IPS DF 6.9 (cell line): ENCODE measurements around the gene SKI.

ENCODE experiments used
- DNase-seq: peaks from one replicate; pipeline ENCODE4 v3.0.0-alpha.2; 2013; ENCODE audit warnings: low read depth, low spot score
- H3K27ac ChIP-seq: one replicate; pipeline ENCODE4 v1.5.1; 2013; ENCODE audit warnings: low read length, control low read depth
- H3K27me3 ChIP-seq: 2 replicates; pipeline ENCODE4 v1.6.1; 2013; ENCODE audit warnings: mild to moderate bottlenecking, low read length; ENCODE audit not compliant: control insufficient read depth, insufficient read depth
- H3K36me3 ChIP-seq: 2 replicates; pipeline ENCODE4 v1.6.1; 2013; ENCODE audit warnings: low read length; ENCODE audit not compliant: control insufficient read depth, insufficient read depth
- H3K4me1 ChIP-seq: 2 replicates; pipeline ENCODE4 v1.6.1; 2013; ENCODE audit warnings: low read length; ENCODE audit not compliant: control insufficient read depth, insufficient read depth
- H3K4me3 ChIP-seq: 2 replicates; pipeline ENCODE4 v1.5.1; 2013; ENCODE audit warnings: mild to moderate bottlenecking, low read length
- H3K9me3 ChIP-seq: 2 replicates; pipeline ENCODE4 v1.6.1; 2013; ENCODE audit warnings: low read length, inconsistent platforms; ENCODE audit not compliant: control insufficient read depth, insufficient read depth
- WGBS: extraction: QIAGEN DNeasy Blood & Tissue Kit; methylation state at CpG from one replicate; pipeline ENCODE4 v1.1.7; 2013; ENCODE audit warnings: mixed read lengths, missing lambda C conversion rate; ENCODE audit not compliant: insufficient read length, insufficient coverage; 5-methylcytosine and 5-hydroxymethylcytosine counted together

The SKI gene

GRCh38 chr1:2297246-2298011, 69.3 kb downstream of the SKI start:
- Histone ChIP-seq H3K36me3 (no peaks in the 10 kb centered on the region; the same call in 1 of the 2 replicates), H3K27ac (no peak overlapping the region), H3K4me3 (no peak overlapping the region), H3K9me3 (no peaks in the 10 kb centered on the region), H3K27me3 (no peaks in the 10 kb centered on the region), H3K4me1 (no peaks in the 10 kb centered on the region; the same call in 1 of the 2 replicates)
- DNase-seq, result no peak
- no CpG with 5 or more reads among the region's 35 CpGs for WGBS

GRCh38 chr1:2298685-2299084, 70.6 kb downstream of the SKI start:
- no peaks in the 10 kb centered on the region; the same call in 1 of the 2 replicates for H3K4me1 ChIP-seq
- no peaks in the 10 kb centered on the region for H3K27me3 ChIP-seq
- DNase-seq, result no peak
- WGBS, result no CpG with 5 or more reads among the region's 12 CpGs
- H3K27ac ChIP-seq, result no peak overlapping the region
- H3K36me3 ChIP-seq, result no peaks in the 10 kb centered on the region; the same call in 1 of the 2 replicates
- no peak overlapping the region for H3K4me3 ChIP-seq
- H3K9me3 ChIP-seq, result no peaks in the 10 kb centered on the region

- WGBS, result no CpG with 5 or more reads among the region's 24 CpGs
- Histone ChIP-seq H3K36me3 (peaks cover 2% of the 10 kb centered on the region), H3K27ac (no peak overlapping the region), H3K9me3 (no peaks in the 10 kb centered on the region), H3K27me3 (no peaks in the 10 kb centered on the region), H3K4me1 (no peaks in the 10 kb centered on the region; the same call in 1 of the 2 replicates), H3K4me3 (no peak overlapping the region)
- no peak for DNase-seq
Observed at GRCh38 chr1:2299131-2299627, 71.1 kb downstream of the SKI start.

- Histone ChIP-seq H3K4me1 (no peaks in the 10 kb centered on the region; the same call in 1 of the 2 replicates), H3K27ac (no peak overlapping the region), H3K9me3 (no peaks in the 10 kb centered on the region), H3K4me3 (no peak overlapping the region), H3K27me3 (no peaks in the 10 kb centered on the region), H3K36me3 (peaks cover 9% of the 10 kb centered on the region)
- no CpG with 5 or more reads among the region's 32 CpGs for WGBS
- DNase-seq, result no peak
Observed at GRCh38 chr1:2300004-2300771, 72.1 kb downstream of the SKI start.

- no peak for DNase-seq
- H3K27me3 ChIP-seq, result no peaks in the 10 kb centered on the region
- H3K36me3 ChIP-seq, result peaks cover 12% of the 10 kb centered on the region
- no peak overlapping the region for H3K4me3 ChIP-seq
- H3K27ac ChIP-seq, result no peak overlapping the region
- no peaks in the 10 kb centered on the region for H3K9me3 ChIP-seq
- WGBS, result no CpG with 5 or more reads among the region's 37 CpGs
- no peaks in the 10 kb centered on the region; the same call in 1 of the 2 replicates for H3K4me1 ChIP-seq
Observed at GRCh38 chr1:2300851-2301606, 72.9 kb downstream of the SKI start.

- Histone ChIP-seq H3K9me3 (no peaks in the 10 kb centered on the region), H3K4me1 (no peaks in the 10 kb centered on the region; the same call in 1 of the 2 replicates), H3K27me3 (no peaks in the 10 kb centered on the region), H3K27ac (no peak overlapping the region), H3K4me3 (no peak overlapping the region), H3K36me3 (peaks cover 17% of the 10 kb centered on the region)
- DNase-seq, result no peak
- WGBS, result no CpG with 5 or more reads among the region's 17 CpGs
Observed at GRCh38 chr1:2301607-2302291, 73.6 kb downstream of the SKI start.

GRCh38 chr1:2302292-2302925, 74.3 kb downstream of the SKI start:
- no peak overlapping the region for H3K4me3 ChIP-seq
- no peak overlapping the region for H3K27ac ChIP-seq
- peaks cover 21% of the 10 kb centered on the region for H3K36me3 ChIP-seq
- no peaks in the 10 kb centered on the region for H3K9me3 ChIP-seq
- DNase-seq, result no peak
- no peaks in the 10 kb centered on the region; the same call in 1 of the 2 replicates for H3K4me1 ChIP-seq
- no CpG with 5 or more reads among the region's 24 CpGs for WGBS
- no peaks in the 10 kb centered on the region for H3K27me3 ChIP-seq

GRCh38 chr1:2303016-2303775, 75.1 kb downstream of the SKI start:
- Histone ChIP-seq H3K9me3 (no peaks in the 10 kb centered on the region), H3K27ac (no peak overlapping the region), H3K4me1 (no peaks in the 10 kb centered on the region; the same call in 1 of the 2 replicates), H3K27me3 (no peaks in the 10 kb centered on the region), H3K4me3 (no peak overlapping the region), H3K36me3 (peaks cover 22% of the 10 kb centered on the region)
- WGBS, result no CpG with 5 or more reads among the region's 35 CpGs
- no peak for DNase-seq

- no peaks in the 10 kb centered on the region for H3K9me3 ChIP-seq
- H3K36me3 ChIP-seq, result peaks cover 22% of the 10 kb centered on the region
- H3K27me3 ChIP-seq, result no peaks in the 10 kb centered on the region
- no peak overlapping the region for H3K4me3 ChIP-seq
- no peak for DNase-seq
- H3K27ac ChIP-seq, result no peak overlapping the region
- no peaks in the 10 kb centered on the region; the same call in 1 of the 2 replicates for H3K4me1 ChIP-seq
- WGBS, result no CpG with 5 or more reads among the region's 26 CpGs
Observed at GRCh38 chr1:2303781-2304180, 75.7 kb downstream of the SKI start.
